Measurements from ENCODE around the gene MAML2.

DNA sequence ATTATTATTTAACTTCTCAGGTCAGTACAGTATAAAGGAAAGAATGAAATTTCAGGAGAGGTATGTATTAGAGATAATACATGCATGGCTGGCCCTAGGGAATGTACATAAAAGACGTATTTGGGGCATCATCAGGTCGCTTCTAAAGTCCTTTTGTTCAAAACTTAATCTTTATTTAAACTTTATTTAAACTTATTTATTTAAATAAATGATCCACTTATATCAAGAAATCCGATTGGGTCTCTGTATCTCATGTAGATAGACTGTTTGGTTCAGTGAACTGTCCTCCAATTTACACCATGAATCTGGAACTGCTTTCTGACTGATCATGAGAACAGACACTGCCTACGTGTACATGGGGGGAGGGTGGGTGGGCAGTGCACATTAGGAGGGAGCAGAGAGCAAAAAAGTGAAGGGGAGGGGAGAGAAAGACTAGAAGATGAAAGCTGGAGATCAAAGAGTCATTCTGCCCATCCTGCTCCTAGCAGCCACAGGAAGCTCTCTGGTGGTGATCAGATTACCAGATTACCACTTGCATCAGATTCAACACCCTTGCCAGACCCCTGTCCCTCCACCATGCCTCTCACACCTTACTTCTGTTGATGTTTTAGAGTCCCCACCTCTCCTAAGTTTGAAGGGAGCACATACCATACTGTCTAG lies 327.0 kb downstream of the MAML2 start:
- TF ChIP-seq, protein P1, sequence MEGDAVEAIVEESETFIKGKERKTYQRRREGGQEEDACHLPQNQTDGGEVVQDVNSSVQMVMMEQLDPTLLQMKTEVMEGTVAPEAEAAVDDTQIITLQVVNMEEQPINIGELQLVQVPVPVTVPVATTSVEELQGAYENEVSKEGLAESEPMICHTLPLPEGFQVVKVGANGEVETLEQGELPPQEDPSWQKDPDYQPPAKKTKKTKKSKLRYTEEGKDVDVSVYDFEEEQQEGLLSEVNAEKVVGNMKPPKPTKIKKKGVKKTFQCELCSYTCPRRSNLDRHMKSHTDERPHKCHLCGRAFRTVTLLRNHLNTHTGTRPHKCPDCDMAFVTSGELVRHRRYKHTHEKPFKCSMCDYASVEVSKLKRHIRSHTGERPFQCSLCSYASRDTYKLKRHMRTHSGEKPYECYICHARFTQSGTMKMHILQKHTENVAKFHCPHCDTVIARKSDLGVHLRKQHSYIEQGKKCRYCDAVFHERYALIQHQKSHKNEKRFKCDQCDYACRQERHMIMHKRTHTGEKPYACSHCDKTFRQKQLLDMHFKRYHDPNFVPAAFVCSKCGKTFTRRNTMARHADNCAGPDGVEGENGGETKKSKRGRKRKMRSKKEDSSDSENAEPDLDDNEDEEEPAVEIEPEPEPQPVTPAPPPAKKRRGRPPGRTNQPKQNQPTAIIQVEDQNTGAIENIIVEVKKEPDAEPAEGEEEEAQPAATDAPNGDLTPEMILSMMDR (IDR thresholded peaks at IDR 0.05; ENCODE audit: low read depth, low read length, missing input control): no peak
- TF ChIP-seq RXRA (IDR thresholded peaks at IDR 0.05): no peak
- no peak for TF ChIP-seq RAD21 (IDR thresholded peaks at IDR 0.05)
- TF ChIP-seq TAF1 (conservative IDR thresholded peaks at IDR 0.05): no peak
- no peak for TF ChIP-seq YY1 (IDR thresholded peaks at IDR 0.05)
- no peak for TF ChIP-seq SP1 (IDR thresholded peaks at IDR 0.05)
- TF ChIP-seq, protein P2, sequence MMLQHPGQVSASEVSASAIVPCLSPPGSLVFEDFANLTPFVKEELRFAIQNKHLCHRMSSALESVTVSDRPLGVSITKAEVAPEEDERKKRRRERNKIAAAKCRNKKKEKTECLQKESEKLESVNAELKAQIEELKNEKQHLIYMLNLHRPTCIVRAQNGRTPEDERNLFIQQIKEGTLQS (IDR thresholded peaks at IDR 0.05): no peak
- no peak for TF ChIP-seq GABPA (IDR thresholded peaks at IDR 0.05 in 1 of 2, conservative IDR thresholded peaks at IDR 0.05 in 1 of 2)
- TF ChIP-seq, protein P3, sequence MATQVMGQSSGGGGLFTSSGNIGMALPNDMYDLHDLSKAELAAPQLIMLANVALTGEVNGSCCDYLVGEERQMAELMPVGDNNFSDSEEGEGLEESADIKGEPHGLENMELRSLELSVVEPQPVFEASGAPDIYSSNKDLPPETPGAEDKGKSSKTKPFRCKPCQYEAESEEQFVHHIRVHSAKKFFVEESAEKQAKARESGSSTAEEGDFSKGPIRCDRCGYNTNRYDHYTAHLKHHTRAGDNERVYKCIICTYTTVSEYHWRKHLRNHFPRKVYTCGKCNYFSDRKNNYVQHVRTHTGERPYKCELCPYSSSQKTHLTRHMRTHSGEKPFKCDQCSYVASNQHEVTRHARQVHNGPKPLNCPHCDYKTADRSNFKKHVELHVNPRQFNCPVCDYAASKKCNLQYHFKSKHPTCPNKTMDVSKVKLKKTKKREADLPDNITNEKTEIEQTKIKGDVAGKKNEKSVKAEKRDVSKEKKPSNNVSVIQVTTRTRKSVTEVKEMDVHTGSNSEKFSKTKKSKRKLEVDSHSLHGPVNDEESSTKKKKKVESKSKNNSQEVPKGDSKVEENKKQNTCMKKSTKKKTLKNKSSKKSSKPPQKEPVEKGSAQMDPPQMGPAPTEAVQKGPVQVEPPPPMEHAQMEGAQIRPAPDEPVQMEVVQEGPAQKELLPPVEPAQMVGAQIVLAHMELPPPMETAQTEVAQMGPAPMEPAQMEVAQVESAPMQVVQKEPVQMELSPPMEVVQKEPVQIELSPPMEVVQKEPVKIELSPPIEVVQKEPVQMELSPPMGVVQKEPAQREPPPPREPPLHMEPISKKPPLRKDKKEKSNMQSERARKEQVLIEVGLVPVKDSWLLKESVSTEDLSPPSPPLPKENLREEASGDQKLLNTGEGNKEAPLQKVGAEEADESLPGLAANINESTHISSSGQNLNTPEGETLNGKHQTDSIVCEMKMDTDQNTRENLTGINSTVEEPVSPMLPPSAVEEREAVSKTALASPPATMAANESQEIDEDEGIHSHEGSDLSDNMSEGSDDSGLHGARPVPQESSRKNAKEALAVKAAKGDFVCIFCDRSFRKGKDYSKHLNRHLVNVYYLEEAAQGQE (IDR thresholded peaks at IDR 0.05): no peak
- TF ChIP-seq EGR1 (IDR thresholded peaks at IDR 0.05; ENCODE audit: low read depth in 2 of 2): no peak
- TF ChIP-seq, protein P4, sequence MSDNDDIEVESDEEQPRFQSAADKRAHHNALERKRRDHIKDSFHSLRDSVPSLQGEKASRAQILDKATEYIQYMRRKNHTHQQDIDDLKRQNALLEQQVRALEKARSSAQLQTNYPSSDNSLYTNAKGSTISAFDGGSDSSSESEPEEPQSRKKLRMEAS (IDR thresholded peaks at IDR 0.05): no peak
- TF ChIP-seq FOXA1 (IDR thresholded peaks at IDR 0.05): no peak

Measured in liver (tissue), 3 donors.